T-helper 1 cell treated with Interleukin-12 subunit alpha and Interleukin-12 subunit beta and Interleukin-4 antibody, amounts not matched to agents 30 ng/mL and 1 ng/mL, for 36 hours (primary cell): ENCODE measurements around the gene ACBD6. TPM values are rescaled to one million over a fixed set of nuclear protein-coding genes. Genes with fewer than 3 reads are reported as not detected.

Experiments used
- intact Hi-C: fragments of 100-400 bp; cut with micrococcal nuclease; formaldehyde crosslinking; loops from one replicate; pipeline ENCODE4 v1.15.1; 2024
- total RNA-seq: library from RNA; stranded (reverse); gene quantifications from 2 replicates; pipeline ENCODE4 v1.2.3, GENCODE V29; 2022

ACBD6 gene
- total RNA-seq, 1 donor from 2014 or later, result 41.8 TPM

DNA sequence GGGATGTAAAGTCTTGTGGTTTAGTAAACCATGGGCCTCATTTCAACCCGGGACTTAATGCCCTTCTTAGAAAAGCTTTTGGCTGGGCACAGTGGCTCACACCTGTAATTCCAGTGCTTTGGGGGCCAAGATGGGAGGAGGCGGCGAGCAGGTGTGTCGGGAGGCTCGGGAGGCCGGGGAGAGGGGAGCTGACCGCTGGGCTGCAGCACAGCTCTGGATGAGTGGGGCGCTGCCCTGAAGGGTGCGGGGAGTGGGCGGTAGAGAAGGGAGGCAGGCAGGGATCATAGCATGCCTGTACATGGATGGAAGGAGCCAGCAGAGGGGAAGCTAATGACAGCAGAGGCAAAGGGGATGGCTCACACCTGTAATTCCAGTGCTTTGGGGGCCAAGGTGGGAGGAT, 241.3 kb downstream of the ACBD6 start:
- intact Hi-C loops, result no loop called here

GRCh38 chr1:180260541-180260940, 241.8 kb downstream of the ACBD6 start:
- intact Hi-C loops, result no loop called here

DNA sequence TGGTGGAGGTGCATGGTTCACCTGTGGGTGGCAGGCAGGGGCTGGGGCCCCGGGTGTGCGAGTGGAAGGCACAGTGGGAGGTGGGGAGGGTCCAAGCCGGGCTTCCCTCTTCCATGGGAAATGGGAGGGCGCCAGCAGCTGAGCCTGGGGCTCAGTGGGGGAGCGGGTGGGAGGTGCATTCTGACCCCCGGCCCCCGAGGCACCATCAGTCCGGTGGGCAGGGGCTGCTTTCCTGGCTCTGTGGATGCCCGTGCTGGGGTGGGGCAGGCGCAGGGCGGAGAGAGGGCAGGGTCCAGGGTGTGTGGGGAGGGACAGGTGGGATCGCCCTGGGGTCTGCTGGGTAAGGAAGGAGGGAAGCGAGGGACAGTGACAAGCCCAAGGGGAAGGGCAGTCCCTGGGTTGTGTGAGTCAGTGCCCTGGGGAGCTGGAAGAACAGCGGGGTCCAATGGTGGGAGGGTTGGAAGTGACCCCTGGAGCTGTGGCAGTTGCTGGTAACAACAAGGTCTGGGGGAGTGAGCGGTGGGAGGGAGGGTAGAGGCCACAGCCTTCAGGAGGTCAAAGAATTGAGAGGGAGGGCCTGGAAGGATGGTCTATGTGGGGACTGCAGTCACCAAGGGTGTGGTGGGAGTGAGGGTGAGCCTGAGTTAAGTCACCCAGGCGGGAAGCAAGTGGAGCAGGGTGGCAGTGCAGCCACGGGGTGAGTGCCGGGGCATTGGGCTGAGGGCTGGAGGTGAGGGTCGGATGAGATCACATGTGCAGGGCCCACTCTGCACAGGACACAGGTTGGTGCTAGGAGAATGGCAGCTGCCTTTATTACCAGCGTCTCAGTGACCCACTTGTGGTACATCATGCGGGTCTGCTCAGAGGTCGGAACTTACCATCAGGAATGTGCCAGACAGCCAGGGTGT, 242.7 kb downstream of the ACBD6 start:
- intact Hi-C loops, result no loop called here

DNA sequence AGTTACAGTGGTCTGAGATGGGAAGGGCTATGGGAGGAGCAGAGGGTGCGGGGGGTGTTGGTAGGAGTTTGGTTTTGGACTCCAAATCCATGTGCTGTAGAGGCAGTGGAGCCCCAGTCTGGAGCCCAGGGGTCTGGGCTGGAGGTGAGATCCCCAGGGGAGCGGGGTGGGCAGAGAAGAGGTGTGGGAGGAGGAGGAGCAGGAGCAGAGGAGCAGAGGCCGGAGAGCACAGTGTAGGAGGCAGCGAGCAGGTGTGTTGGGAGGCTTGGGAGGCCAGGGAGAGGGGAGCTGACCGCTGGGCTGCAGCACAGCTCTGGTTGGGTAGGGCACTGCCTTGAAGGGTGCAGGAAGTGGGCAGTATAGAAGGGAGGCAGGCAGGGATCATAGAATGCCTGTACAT, 243.4 kb downstream of the ACBD6 start:
- intact Hi-C loops, result no loop called here

GRCh38 chr1:180258290-180258689, 244.1 kb downstream of the ACBD6 start:
- intact Hi-C loops, result no loop called here

DNA sequence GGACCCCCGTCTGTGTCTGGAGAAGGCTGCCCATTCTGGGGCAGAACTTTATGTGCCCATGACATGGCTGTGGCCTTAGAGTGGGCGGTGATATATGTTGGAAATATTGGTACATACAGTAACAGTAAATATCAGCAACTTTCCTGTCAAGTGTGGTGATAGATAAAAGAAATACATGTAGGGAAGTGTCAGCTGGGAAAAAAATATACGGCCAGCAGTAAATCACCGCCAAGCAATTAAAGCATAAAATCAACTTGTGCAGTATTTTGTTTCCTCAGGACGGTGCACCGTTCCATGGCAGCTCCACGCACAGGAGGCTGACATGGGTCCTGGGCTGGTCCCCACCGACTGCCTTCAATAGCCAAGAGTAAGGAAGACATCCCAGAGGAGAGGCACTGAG, 244.9 kb downstream of the ACBD6 start:
- intact Hi-C loops, result no loop called here

GRCh38 chr1:180257028-180257386, 245.4 kb downstream of the ACBD6 start:
- intact Hi-C loops, result no loop called here

GRCh38 chr1:180256341-180257027, 245.9 kb downstream of the ACBD6 start:
- intact Hi-C loops, result no loop called here

GRCh38 chr1:180255536-180256340, 246.6 kb downstream of the ACBD6 start:
- intact Hi-C loops, result no loop called here

GRCh38 chr1:180254854-180255253, 247.5 kb downstream of the ACBD6 start:
- intact Hi-C loops, result no loop called here

DNA sequence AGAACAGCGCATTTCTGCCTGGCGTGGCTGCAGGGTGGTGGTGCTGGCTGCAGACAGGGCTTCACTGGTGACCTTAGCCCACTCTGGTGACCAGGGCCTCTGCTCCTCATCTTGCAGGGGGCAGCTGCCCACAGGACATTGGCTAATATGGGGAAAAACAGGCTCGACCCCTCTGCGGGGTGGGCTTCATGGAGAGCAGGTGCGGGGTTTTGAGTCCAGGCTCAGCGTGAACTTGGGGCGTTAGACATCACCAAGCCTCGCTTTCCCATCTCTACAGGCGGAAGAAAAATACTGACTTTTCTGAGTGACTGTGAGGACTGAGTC, 247.9 kb downstream of the ACBD6 start:
- intact Hi-C loops, result no loop called here

DNA sequence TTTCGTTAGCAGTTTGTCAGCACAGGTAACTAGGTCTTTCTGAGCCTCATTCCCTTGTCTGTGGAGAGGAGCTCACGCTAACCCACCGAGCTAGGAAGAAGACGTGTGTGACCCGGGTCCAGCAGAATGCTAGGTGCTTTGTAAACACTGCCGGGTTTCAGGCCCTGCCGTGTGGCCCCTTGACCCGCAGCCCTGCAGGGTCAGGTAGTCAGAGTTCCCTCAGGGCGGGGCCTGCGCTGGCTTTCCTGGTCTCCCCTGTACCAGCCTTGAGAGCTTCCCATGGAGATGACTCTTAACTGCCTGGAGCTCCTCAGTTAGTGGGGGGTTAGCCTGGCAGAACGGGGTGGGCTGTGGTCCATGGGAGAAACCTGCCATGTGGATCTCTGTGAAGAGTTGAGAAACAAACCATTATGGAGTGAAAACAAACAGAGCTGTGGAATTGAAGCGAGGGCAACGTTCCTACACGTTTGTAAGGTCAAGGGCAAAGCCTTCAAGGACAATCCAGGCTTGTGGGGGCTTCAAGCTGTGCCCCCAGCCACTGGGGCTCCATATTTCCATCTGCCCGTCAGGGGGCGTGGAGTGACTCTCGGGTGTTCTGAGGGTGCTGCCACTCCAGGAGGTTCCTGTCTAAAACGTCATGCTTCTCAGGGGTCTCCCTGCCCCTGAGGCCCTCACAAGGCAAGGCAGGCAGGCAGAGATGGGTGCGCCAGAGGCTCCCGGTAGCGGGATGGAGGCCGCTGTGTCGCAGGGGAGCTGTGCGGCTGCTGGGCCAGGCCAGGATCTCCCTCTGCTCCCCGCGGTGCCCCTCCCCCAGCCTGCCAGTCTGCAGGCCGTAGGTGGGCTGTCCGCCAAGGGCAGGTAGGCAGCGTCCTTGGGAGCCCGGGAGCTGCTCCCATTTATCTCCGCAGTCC, 248.5 kb downstream of the ACBD6 start:
- intact Hi-C loops, result no loop called here

DNA sequence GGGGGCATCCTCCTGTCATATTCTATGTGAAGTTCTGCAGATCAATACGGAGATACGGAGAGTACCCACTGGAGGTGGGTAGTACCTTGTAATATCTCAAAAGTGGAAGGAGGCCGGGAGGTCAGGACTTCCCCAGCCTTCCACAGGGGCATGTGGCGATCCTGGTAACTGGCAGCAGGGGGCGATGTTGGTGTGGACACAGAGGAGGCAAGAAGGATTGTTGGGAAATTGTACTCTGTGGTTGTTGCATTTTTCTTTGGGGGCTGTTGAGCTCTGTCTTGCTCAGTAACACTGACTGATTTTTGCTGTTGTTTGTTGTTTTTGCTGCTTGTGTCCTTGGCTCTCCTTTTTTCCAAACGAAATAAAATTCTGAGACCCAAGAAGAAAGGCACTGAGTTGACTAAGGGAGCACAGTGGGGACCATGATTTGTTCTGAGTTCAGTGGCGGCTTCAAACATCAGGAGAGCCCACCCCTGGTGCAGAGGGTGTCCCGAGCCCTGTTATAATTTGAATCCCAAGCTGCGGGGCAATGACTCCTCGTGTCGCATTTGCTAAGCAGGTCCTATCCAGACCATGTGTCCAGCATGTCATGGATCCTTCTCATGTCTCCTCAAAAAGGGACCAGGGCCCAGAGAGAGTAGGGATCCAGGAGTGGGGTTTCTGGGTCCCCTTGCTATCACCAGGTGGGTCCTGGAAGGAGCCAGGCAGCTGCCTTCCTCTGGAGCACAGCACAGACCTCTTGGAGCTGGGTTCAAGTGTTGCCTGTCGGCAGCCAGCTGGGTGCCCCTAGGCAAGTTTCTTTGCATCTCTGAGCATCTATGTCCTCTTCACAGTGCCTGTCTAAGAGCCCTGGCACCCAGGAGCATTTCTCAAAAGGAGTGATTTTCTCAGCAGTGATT, 249.5 kb downstream of the ACBD6 start:
- intact Hi-C loops, result loop anchor here (1.0 kb wide), 3 partner anchors 163 to 229 kb away; no protein-coding TSS in a partner anchor

- intact Hi-C loops, result loop anchor here (1.0 kb wide), 3 partner anchors 165 to 231 kb away; no protein-coding TSS in a partner anchor
Observed at GRCh38 chr1:180251526-180252305, 250.7 kb downstream of the ACBD6 start.

GRCh38 chr1:180250883-180251509, 251.4 kb downstream of the ACBD6 start:
- intact Hi-C loops, result no loop called here

DNA sequence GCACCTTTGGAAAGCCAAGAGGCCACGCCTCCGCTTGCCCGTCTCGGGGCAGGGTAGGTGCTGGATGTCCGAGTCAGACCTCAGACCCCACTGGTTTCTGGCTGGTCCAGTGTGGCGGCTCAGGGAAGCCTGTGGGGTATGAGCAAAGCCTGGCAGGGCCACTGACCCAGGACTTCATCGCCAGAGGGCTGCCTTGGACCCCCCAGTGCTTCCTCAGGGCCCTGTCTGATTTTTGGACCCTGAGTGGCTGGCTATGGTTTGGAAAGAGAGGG, 251.9 kb downstream of the ACBD6 start:
- intact Hi-C loops, result no loop called here

- intact Hi-C loops, result no loop called here
Observed at GRCh38 chr1:180249725-180250498, 252.5 kb downstream of the ACBD6 start.
